Astrocyte (in vitro differentiated cells and primary cell): Measurements from ENCODE around the gene SLC16A9.

ENCODE experiments used
- CTCF ChIP-seq: IDR thresholded peaks from 2 replicates; pipeline ENCODE4 v1.5.1; 2011; ENCODE audit warnings: low read depth, mild to moderate bottlenecking, inconsistent platforms, low read length, moderate library complexity; ENCODE audit not compliant: insufficient read depth
- EZH2 ChIP-seq: IDR thresholded peaks from 2 replicates; pipeline ENCODE4 v1.6.1; 2012; ENCODE audit warnings: mild to moderate bottlenecking, low read length, inconsistent platforms; ENCODE audit not compliant: insufficient read depth

GRCh38 chr10:59668096-59668495 lies 41.6 kb downstream of the SLC16A9 start:
- TF ChIP-seq CTCF (no peak), EZH2 (no peak)
